Measurements from ENCODE around the gene GPX3. TPM values are rescaled to one million over a fixed set of nuclear protein-coding genes. Genes with fewer than 3 reads are reported as not detected.

GPX3 gene
- total RNA-seq, 4 donors from 2014 or later, result 5,296 to 11,485 (median 6,898) TPM

- DNase-seq (ENCODE audit: low spot score) (no peak), ATAC-seq (ENCODE audit: low FRiP score) (no peak)
- no peak for TF ChIP-seq CTCF (IDR thresholded peaks at IDR 0.05)
Measured at GRCh38 chr5:151048526-151048925, 28.1 kb downstream of the GPX3 start.

- peak in 1 of 3 donors; percentile 60 for TF ChIP-seq CTCF (IDR thresholded peaks at IDR 0.05)
- peak; percentile 67 for ATAC-seq (ENCODE audit: low FRiP score)
- peak; percentile 69 for DNase-seq (ENCODE audit: low spot score)
Measured at GRCh38 chr5:151051066-151051930, 30.9 kb downstream of the GPX3 start.

GRCh38 chr5:151051931-151052608 is 31.7 kb downstream of the GPX3 start:
- no peak for TF ChIP-seq CTCF (IDR thresholded peaks at IDR 0.05)
- ATAC-seq (ENCODE audit: low FRiP score), result no peak
- DNase-seq (ENCODE audit: low spot score), result no peak

- no peak for ATAC-seq (ENCODE audit: low FRiP score)
- DNase-seq (ENCODE audit: low spot score), result no peak
- no peak for TF ChIP-seq CTCF (IDR thresholded peaks at IDR 0.05)
Measured at GRCh38 chr5:151052836-151053235, 32.4 kb downstream of the GPX3 start.

GRCh38 chr5:151053796-151054462 is 33.5 kb downstream of the GPX3 start:
- ATAC-seq (ENCODE audit: low FRiP score) (no peak), DNase-seq (ENCODE audit: low spot score) (no peak)
- no peak for TF ChIP-seq CTCF (IDR thresholded peaks at IDR 0.05)

- TF ChIP-seq CTCF (IDR thresholded peaks at IDR 0.05), result no peak
- ATAC-seq (ENCODE audit: low FRiP score) (no peak), DNase-seq (ENCODE audit: low spot score) (no peak)
Measured at GRCh38 chr5:151054709-151055108, 34.3 kb downstream of the GPX3 start.
